ENCODE measurements around the gene AURKB.
A peak's percentile ranks its signal among the peaks of the same experiment; 100 is the strongest.
"Not testable (repeated sequence)": the region's sequence is repeated elsewhere in the genome, so short reads cannot be mapped to it uniquely, and the experiment has no call there.

Gene AURKB

DNA sequence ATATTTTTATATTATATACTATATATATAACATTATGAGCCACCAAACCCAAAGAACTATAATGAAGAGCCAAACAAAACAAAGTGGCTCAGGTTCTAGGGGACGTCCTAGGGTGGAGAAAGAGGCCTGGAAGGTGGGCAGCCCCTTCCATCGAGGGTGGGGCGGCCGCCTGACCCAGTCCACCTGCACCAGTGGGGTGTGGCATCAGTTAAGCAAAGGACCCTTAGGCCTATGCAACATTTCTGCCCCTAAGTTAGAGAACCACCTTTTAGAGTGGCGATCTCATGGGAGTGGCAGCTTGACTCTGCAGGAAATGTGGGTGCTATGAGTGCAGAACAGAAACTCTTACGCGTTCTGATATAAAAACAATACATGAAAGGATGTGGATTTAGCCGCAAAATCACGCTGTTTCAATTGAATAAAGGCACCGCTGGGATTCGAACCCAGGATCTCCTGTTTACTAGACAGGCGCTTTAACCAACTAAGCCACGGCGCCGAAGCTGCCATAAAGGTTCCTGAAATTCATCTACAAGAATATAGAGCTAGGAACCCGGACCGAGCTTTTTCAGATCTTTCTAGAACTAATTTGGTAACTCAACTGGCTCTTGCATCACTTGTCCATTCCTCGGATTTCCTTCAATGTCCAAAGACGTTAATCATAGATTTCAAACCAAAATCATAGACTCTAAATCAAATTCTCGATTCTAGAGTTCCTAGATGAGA is 15.6 kb upstream of the AURKB start:
- peak; percentile 70 to 72 for DNase-seq (ENCODE audit: low read depth in 2 of 2)

- DNase-seq (ENCODE audit: low read depth in 2 of 2) = no peak
These were observed 14.8 kb upstream of the AURKB start for GRCh38 chr17:8224891-8225812.

GRCh38 chr17:8223356-8224126 is 13.2 kb upstream of the AURKB start:
- DNase-seq (ENCODE audit: low read depth in 2 of 2) = peak; percentile 38 to 54

- DNase-seq (ENCODE audit: low read depth in 2 of 2) = peak; percentile 81 to 88
These were observed 12.4 kb upstream of the AURKB start for GRCh38 chr17:8222630-8223355.

GRCh38 chr17:8222380-8222629 is 11.9 kb upstream of the AURKB start:
- no peak for DNase-seq (ENCODE audit: low read depth in 2 of 2)

GRCh38 chr17:8221663-8222379 is 11.4 kb upstream of the AURKB start:
- peak; percentile 81 to 91 for DNase-seq (ENCODE audit: low read depth in 2 of 2)

GRCh38 chr17:8220783-8221662 is 10.6 kb upstream of the AURKB start:
- DNase-seq (ENCODE audit: low read depth in 2 of 2) = peak; percentile 90 to 94

- not testable (repeated sequence) for DNase-seq (ENCODE audit: low read depth in 2 of 2)
These were observed 3.6 kb upstream of the AURKB start for GRCh38 chr17:8214000-8214399.

DNA sequence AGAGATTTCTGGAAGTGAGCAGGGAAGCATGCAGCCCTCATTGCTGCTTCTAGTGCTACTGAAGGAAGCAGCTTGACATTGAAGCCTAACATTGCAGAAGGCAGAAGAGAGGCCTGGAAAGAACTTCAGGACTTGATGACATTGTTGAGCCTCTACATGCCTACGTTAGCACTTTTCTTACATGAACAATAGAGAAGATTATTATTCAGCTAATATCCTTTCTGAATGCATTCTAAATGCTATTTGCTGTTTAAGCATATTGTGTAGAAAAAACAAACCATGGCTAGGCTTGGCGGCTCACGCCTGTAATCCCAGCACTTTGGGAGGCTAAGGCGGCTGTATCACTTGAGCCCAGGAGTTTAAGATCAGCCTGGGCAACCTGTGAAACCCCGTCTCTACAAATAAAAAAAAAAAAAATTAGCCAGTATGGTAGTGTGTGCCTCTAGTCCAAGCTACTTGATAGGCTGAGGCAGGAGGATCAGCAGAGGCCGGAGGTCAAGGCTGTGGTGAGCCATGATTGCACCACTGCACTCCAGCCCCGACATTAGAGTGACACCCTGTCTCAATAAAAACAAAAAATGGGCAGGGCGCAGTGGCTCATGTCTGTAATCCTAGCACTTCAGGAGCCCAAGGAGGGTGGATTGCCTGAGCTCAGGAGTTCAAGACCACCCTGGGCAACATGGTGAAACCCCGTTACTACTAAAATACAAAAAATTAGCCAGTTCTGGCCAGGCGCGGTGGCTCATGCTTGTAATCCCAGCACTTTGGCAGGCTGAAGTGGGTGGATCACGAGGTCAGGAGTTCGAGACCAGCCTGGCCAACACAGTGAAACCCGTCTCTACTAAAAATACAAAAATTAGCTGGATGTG is 2.2 kb upstream of the AURKB start:
- no peak for DNase-seq (ENCODE audit: low read depth in 2 of 2)

DNA sequence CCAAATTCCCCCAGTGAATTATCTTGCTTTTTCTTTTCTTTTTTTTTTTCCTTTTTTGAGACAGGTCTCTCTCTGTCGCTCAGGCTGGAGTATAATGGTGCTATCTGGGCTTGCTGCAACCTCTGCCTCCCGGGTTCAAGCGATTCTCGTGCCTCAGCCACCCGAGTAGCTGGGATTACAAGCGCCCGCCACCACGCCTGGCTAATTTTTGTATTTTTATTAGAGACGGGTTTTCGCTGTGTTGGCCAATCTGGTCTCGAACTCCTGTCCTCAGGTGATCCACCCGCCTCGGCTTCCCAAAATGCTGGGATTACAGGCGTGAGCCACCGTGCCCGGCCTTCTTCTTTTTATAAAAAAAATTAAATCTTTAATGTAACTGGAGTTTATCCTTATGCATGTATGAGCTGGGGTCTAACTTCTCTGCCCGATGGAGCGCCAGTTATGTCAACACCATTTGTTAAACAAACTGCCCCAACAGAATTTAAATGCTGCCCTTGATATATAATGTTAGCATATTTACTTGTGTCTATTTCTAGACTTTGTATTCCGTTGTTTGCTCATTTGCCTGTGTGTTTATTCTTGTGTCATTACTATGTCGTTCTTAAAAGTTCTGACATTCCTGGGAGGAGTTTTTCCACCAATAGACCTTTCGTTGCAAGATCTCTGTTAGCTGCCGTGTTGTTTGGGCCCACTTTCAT is 535 bp upstream of the AURKB start:
- no peak for DNase-seq (ENCODE audit: low read depth in 2 of 2)

DNA sequence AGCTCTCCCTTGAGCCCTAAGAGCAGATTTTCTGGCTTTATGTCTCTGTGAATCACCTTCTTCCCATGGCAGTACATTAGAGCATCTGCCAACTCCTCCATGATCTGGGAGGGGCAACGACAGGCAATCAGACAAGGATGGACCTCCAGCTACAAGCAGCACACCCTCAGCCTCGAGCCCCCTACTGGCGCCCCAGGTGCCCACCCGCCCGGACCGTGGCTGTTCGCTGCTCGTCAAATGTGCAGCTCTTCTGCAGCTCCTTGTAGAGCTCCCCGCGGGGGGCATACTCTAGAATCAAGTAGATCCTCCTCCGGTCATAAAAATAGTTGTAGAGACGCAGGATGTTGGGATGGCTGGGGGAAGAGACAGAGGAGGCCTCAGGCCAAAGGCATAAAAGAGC is 3.8 kb downstream of the AURKB start:
- DNase-seq (ENCODE audit: low read depth in 2 of 2) = no peak

- no peak for DNase-seq (ENCODE audit: low read depth in 2 of 2)
These were observed 5.4 kb downstream of the AURKB start for GRCh38 chr17:8204761-8205555.

DNA sequence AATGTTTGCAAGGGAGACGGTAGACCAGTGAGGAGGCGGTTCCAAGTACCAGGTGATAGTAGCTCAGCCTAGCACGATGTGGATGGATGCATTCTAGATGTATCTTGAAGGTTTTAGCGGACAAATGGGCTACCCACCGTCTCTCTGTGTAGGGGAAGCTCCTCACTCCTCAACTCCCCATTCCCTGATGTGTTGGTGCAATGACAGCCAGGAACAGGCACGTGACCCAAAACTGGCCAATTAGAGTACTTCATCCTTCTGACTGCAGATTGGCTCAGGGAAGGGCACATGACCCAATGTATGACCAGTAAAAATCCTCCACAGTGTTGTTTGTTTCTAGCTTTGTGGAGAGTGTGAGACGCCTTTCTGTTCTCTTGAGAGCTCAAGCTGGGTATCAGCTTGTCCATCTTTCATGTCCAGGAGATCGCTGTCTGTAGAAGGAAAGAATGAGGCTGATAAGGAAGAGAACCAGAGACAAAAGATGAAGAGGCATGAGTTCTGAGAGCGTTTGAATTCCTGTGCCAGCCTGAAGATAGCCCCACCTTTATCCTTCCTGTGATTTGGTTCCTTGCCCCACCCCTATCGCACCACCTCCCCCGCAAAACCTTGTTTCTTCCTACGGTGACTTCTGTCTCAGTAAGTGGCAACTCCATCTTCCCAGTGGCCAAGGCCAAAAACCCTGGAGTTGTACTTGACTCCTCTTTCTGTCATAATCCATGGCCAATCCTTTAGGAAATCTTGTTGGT is 18.1 kb downstream of the AURKB start:
- DNase-seq (ENCODE audit: low read depth in 2 of 2) = no peak

GRCh38 chr17:8190506-8190905 is 19.9 kb downstream of the AURKB start:
- DNase-seq (ENCODE audit: low read depth in 2 of 2) = no peak

GRCh38 chr17:8189711-8190477 is 20.5 kb downstream of the AURKB start, which contains the start of gene BORCS6:
Gene BORCS6 (minus strand): TSS chr17:8190180. CDS start chr17:8190140, 40 bp downstream.
- DNase-seq (ENCODE audit: low read depth in 2 of 2) = peak; percentile 89 to 91

Measured in activated CD4-positive, alpha-beta T cell treated with anti-CD3 and anti-CD28 coated beads for 24 hours (primary cell).